ENCODE results near the gene MCEMP1. TPM values are rescaled to one million over a fixed set of nuclear protein-coding genes. Genes with fewer than 3 reads are reported as not detected.

The MCEMP1 gene
- total RNA-seq, 2 donors from 2014 or later = not detected

GRCh38 chr19:7720351-7720750 is 43.5 kb downstream of the MCEMP1 start:
- no peak for ATAC-seq
- 58 to 70% methylated on average over 5 to 6 of the region's 6 CpGs for WGBS, 2 donors
- intact Hi-C loops (cut with DNase I) = no loop called here

DNA sequence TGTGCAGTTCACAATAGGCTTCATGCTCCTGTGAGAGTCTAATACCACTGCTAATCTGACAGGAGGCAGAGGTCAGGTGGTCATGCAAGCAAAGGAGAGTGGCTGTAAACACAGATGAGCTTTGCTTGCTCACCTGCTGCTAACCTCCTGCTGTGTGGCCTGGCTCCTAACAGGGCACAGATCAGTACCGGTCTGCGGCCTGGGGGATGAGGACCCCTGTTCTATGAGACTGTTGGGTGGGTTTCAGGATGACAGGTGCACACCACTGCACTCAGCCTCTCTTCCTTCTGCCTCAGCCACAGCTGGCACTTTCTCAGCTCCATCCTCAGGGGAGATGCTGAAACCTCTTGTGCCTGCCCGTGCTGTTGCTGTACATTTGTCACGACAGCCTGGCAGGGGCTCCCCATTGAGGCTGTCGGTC is 45.4 kb downstream of the MCEMP1 start:
- DNase-seq (no peak), ATAC-seq (no peak)
- Histone ChIP-seq H3K36me3 (replicated peaks in 1 of 2; ENCODE audit: insufficient read depth in 1 of 2, low read depth in 2 of 2) (no peaks in the 10 kb centered on the region), H3K9me3 (no peaks in the 10 kb centered on the region), H3K27me3 (no peaks in the 10 kb centered on the region), H3K27ac (no peak overlapping the region), H3K4me3 (no peak overlapping the region), H3K4me1 (no peaks in the 10 kb centered on the region)
- intact Hi-C loops (cut with DNase I) = no loop called here
- WGBS, 2 donors = 22 to 34% methylated on average over 3 to 5 of the region's 5 CpGs
- no peak for TF ChIP-seq POLR2A (IDR thresholded peaks at IDR 0.05)
- no peak for TF ChIP-seq CTCF (IDR thresholded peaks at IDR 0.05)

More at GRCh38 chr19:7720351-7720750, 43.5 kb downstream of the MCEMP1 start:
- no peaks in the 10 kb centered on the region for H3K36me3 ChIP-seq (replicated peaks in 1 of 2; ENCODE audit: insufficient read depth in 1 of 2, low read depth in 2 of 2)
- no peaks in the 10 kb centered on the region for H3K27me3 ChIP-seq
- TF ChIP-seq CTCF (IDR thresholded peaks at IDR 0.05) = no peak
- TF ChIP-seq POLR2A (IDR thresholded peaks at IDR 0.05) = no peak
- peaks cover 0 to 5% (median 0%) of the 10 kb centered on the region in 3 donors for H3K9me3 ChIP-seq
- H3K4me3 ChIP-seq = no peak overlapping the region
- no peak overlapping the region for H3K27ac ChIP-seq
- H3K4me1 ChIP-seq = no peaks in the 10 kb centered on the region
- no peak for DNase-seq

DNA sequence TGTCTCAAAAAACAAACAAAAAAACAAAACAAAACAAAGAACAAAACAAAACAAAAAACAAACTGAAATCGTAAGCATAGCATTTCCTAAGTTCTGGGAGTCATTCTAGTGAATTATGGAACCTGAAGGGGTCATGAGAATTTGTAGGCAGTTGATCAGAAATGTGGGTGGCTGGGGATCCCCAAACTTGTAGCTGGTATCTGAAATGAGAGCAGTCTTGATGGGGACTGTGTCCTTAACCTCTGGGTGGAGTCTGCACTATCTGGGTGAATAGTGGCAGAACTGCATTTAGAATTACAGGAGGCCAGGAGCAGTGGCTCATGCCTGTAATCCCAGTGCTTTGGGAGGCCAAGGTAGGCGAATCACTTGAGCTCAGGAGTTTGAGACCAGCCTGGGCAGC is 48.9 kb downstream of the MCEMP1 start:
- WGBS, 2 donors = 51 to 57% methylated on average over 2 of the region's 2 CpGs
- Histone ChIP-seq H3K36me3 (replicated peaks in 1 of 2; ENCODE audit: insufficient read depth in 1 of 2, low read depth in 2 of 2) (no peaks in the 10 kb centered on the region), H3K27me3 (peaks cover 0 to 10% of the 10 kb centered on the region in 2 donors), H3K4me3 (no peak overlapping the region), H3K4me1 (no peaks in the 10 kb centered on the region), H3K27ac (no peak overlapping the region), H3K9me3 (no peaks in the 10 kb centered on the region)
- TF ChIP-seq POLR2A (IDR thresholded peaks at IDR 0.05) (no peak), CTCF (IDR thresholded peaks at IDR 0.05) (no peak)
- ATAC-seq (no peak), DNase-seq (no peak)
- intact Hi-C loops (cut with DNase I) = no loop called here

GRCh38 chr19:7729211-7729610 is 52.3 kb downstream of the MCEMP1 start:
- H3K4me1 ChIP-seq = no peaks in the 10 kb centered on the region
- H3K27me3 ChIP-seq = peaks cover 0 to 10% of the 10 kb centered on the region in 2 donors
- H3K9me3 ChIP-seq = no peaks in the 10 kb centered on the region
- peak in 1 of 4 donors; percentile 38 for DNase-seq
- 7% methylated on average over 7 to 16 of the region's 16 CpGs for WGBS, 2 donors
- H3K27ac ChIP-seq = no peak overlapping the region
- H3K4me3 ChIP-seq = no peak overlapping the region
- no peak for ATAC-seq
- intact Hi-C loops (cut with DNase I) = no loop called here
- H3K36me3 ChIP-seq (replicated peaks in 1 of 2; ENCODE audit: insufficient read depth in 1 of 2, low read depth in 2 of 2) = no peaks in the 10 kb centered on the region
- no peak for TF ChIP-seq POLR2A (IDR thresholded peaks at IDR 0.05)

Other genes starting within 250 kb of the MCEMP1 start
- gene PEX11G, start 188.1 kb upstream of the MCEMP1 start, total RNA-seq = 1 to 10 TPM; 3.9 to 7.6 TPM
- gene ZNF358, start 161.0 kb upstream of the MCEMP1 start, total RNA-seq = 10 to 100 TPM; 40.2 to 93.6 TPM
- gene MCOLN1, start 154.5 kb upstream of the MCEMP1 start, total RNA-seq = 10 to 100 TPM; 10.6 to 11.9 TPM
- gene PNPLA6, start 141.4 kb upstream of the MCEMP1 start, total RNA-seq = 10 to 100 TPM; 43.8 to 52.1 TPM
- gene CAMSAP3, start 81.2 kb upstream of the MCEMP1 start, total RNA-seq = 10 to 100 TPM; 21.8 to 32.3 TPM
- 10 to 100 TPM; 34.5 to 36.3 TPM for gene XAB2, start 47.5 kb upstream of the MCEMP1 start, total RNA-seq
- gene PET100, start 47.3 kb upstream of the MCEMP1 start, total RNA-seq = 10 to 100 TPM in 1 of 2 donors, 1 to 10 TPM in 1; 1.3 to 32.0 TPM
- not detected for gene PCP2, start 43.4 kb upstream of the MCEMP1 start, total RNA-seq
- 100 to 1,000 TPM in 1 of 2 donors, 10 to 100 TPM in 1; 61.0 to 151 TPM for gene STXBP2, start 40.0 kb upstream of the MCEMP1 start, total RNA-seq
- not detected for gene RETN, start 8.0 kb upstream of the MCEMP1 start, total RNA-seq
- 10 to 100 TPM; 10.9 to 18.7 TPM for gene TRAPPC5, start 3.7 kb downstream of the MCEMP1 start, total RNA-seq
- gene FCER2, start 25.0 kb downstream of the MCEMP1 start, total RNA-seq = not detected
- 1 to 10 TPM in 1 of 2 donors, under 1 TPM in 1; 0.52 to 6.6 TPM for gene CLEC4G, start 55.0 kb downstream of the MCEMP1 start, total RNA-seq
- 1 to 10 TPM; 1.6 to 2.0 TPM for gene CD209, start 70.4 kb downstream of the MCEMP1 start, total RNA-seq
- gene CLEC4M, start 86.2 kb downstream of the MCEMP1 start, total RNA-seq = not detected
- 10 to 100 TPM in 1 of 2 donors, 1 to 10 TPM in 1; 6.0 to 12.9 TPM for gene EVI5L, start 153.1 kb downstream of the MCEMP1 start, total RNA-seq
- 10 to 100 TPM in 1 of 2 donors, 1 to 10 TPM in 1; 1.0 to 12.9 TPM for gene PRR36, start 197.3 kb downstream of the MCEMP1 start, total RNA-seq
- gene LRRC8E, start 211.4 kb downstream of the MCEMP1 start, total RNA-seq = 1 to 10 TPM; 2.6 to 3.4 TPM
- gene MAP2K7, start 226.8 kb downstream of the MCEMP1 start, total RNA-seq = 10 to 100 TPM in 1 of 2 donors, 1 to 10 TPM in 1; 8.0 to 34.9 TPM
- gene TGFBR3L, start 237.7 kb downstream of the MCEMP1 start, total RNA-seq = 1 to 10 TPM in 1 of 2 donors, not detected in 1; 9.9 TPM
- 1 to 10 TPM; 6.3 to 9.1 TPM for gene SNAPC2, start 243.2 kb downstream of the MCEMP1 start, total RNA-seq
- gene CTXN1, start 249.0 kb downstream of the MCEMP1 start, total RNA-seq = 10 to 100 TPM in 1 of 2 donors, 1 to 10 TPM in 1; 5.7 to 10.2 TPM